ENCODE results near the gene ELMO1. TPM values are rescaled to one million over a fixed set of nuclear protein-coding genes. Genes with fewer than 3 reads are reported as not detected.

Gene ELMO1
- total RNA-seq, 4 donors from 2014 or later = 24.6 to 120 (median 71.9) TPM

DNA sequence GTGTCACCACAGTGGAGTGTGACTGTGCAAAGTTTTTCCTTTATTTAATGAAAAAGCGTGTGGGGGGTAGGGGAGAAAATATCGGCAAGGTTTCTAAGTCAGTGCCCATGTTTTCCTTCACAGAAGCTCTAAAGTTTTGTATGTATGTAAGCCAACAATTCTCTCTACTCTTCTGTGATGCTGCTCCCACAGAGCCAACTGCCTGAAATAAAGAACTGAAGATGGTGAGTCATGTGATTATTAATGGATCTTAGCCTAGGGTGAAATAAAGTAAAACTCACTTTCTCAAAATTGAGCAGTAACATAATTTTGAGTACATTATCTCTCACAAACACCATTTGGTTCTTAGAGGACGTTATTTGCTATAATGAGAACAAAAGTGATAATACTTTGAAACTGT is 143.7 kb downstream of the ELMO1 start:
- intact Hi-C loops (cut with DNase I; ENCODE audit: low total_unique reads) = no loop called here
- DNase-seq = no peak
- Histone ChIP-seq H3K36me3 (no peaks in the 10 kb centered on the region), H3K4me1 (peaks cover 0 to 18% (median 4%) of the 10 kb centered on the region in 4 donors), H3K27ac (no peak overlapping the region), H3K27me3 (no peaks in the 10 kb centered on the region), H3K9me3 (no peaks in the 10 kb centered on the region), H3K4me3 (no peak overlapping the region)
- no peak for TF ChIP-seq POLR2AphosphoS5 (IDR thresholded peaks at IDR 0.05)
- no peak for TF ChIP-seq EP300 (IDR thresholded peaks at IDR 0.05; ENCODE audit: low read depth)
- TF ChIP-seq CTCF (IDR thresholded peaks at IDR 0.05) = no peak
- TF ChIP-seq POLR2A (IDR thresholded peaks at IDR 0.05) = no peak
- in situ Hi-C loops (cut with MboI; ENCODE audit: low pct_ligation_motif_present in 1 of 4, low pct_unique_long_range_greater_than_20kb in 1 of 4, low sequenced_read_pairs in 3 of 4) = no loop called here
- 84 to 85% methylated on average over 3 of the region's 3 CpGs for WGBS, 2 donors (ENCODE audit: low coverage in 1 of 2)

- Histone ChIP-seq H3K4me1 (peaks cover 0 to 4% (median 0%) of the 10 kb centered on the region in 4 donors), H3K27me3 (no peaks in the 10 kb centered on the region), H3K9me3 (no peaks in the 10 kb centered on the region), H3K27ac (peak overlapping the region in 1 of 4 donors; percentile 3), H3K4me3 (no peak overlapping the region), H3K36me3 (no peaks in the 10 kb centered on the region)
- intact Hi-C loops (cut with DNase I; ENCODE audit: low total_unique reads) (no loop called here), in situ Hi-C loops (cut with MboI; ENCODE audit: low pct_ligation_motif_present in 1 of 4, low pct_unique_long_range_greater_than_20kb in 1 of 4, low sequenced_read_pairs in 3 of 4) (no loop called here)
- no peak for TF ChIP-seq POLR2A (IDR thresholded peaks at IDR 0.05)
- TF ChIP-seq CTCF (IDR thresholded peaks at IDR 0.05) = no peak
- no peak for TF ChIP-seq EP300 (IDR thresholded peaks at IDR 0.05; ENCODE audit: low read depth)
- no peak for TF ChIP-seq POLR2AphosphoS5 (IDR thresholded peaks at IDR 0.05)
- no peak for DNase-seq
Observed at GRCh38 chr7:37297546-37297945, 151.1 kb downstream of the ELMO1 start.

DNA sequence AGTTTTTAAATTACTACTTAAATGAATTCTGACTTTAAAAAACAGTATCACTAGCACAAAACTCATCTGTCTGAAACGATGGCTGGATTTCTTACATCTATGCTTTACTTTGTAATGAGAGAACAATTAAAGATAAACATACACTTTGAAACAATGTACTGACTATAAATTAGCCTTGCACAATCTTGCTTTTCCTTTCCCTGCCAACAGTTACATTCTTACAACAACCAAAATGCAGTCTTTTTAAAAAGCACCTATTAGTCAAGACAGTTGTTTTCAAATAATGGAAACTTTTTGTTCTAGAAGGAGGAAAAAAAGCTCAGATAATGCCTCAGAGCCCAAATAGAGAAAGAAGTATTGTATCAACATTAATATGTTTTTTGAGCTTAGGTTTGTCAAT is 153.3 kb downstream of the ELMO1 start:
- in situ Hi-C loops (cut with MboI; ENCODE audit: low pct_ligation_motif_present in 1 of 4, low pct_unique_long_range_greater_than_20kb in 1 of 4, low sequenced_read_pairs in 3 of 4) = no loop called here
- intact Hi-C loops (cut with DNase I; ENCODE audit: low total_unique reads) = no loop called here

GRCh38 chr7:37290731-37291130 is 157.9 kb downstream of the ELMO1 start:
- no peak overlapping the region for H3K27ac ChIP-seq
- no peaks in the 10 kb centered on the region for H3K36me3 ChIP-seq
- no peaks in the 10 kb centered on the region for H3K9me3 ChIP-seq
- no peak for DNase-seq
- in situ Hi-C loops (cut with MboI; ENCODE audit: low pct_ligation_motif_present in 1 of 4, low pct_unique_long_range_greater_than_20kb in 1 of 4, low sequenced_read_pairs in 3 of 4) = no loop called here
- H3K4me3 ChIP-seq = no peak overlapping the region
- no peaks in the 10 kb centered on the region for H3K27me3 ChIP-seq
- no peak for TF ChIP-seq CTCF (IDR thresholded peaks at IDR 0.05)
- TF ChIP-seq EP300 (IDR thresholded peaks at IDR 0.05; ENCODE audit: low read depth) = no peak
- TF ChIP-seq POLR2A (IDR thresholded peaks at IDR 0.05) = no peak
- no peak for TF ChIP-seq POLR2AphosphoS5 (IDR thresholded peaks at IDR 0.05)
- intact Hi-C loops (cut with DNase I; ENCODE audit: low total_unique reads) = no loop called here
- peaks cover 0 to 22% (median 6%) of the 10 kb centered on the region in 4 donors for H3K4me1 ChIP-seq

More for the DNA sequence above, 153.3 kb downstream of the ELMO1 start:
- H3K4me3 ChIP-seq = no peak overlapping the region
- H3K36me3 ChIP-seq = no peaks in the 10 kb centered on the region
- DNase-seq = no peak
- H3K27me3 ChIP-seq = no peaks in the 10 kb centered on the region
- peaks cover 0 to 4% (median 0%) of the 10 kb centered on the region in 4 donors for H3K4me1 ChIP-seq
- 23 to 24% methylated on average over 1 of the region's 1 CpG for WGBS, 2 donors (ENCODE audit: low coverage in 1 of 2)
- no peaks in the 10 kb centered on the region for H3K9me3 ChIP-seq
- no peak for TF ChIP-seq EP300 (IDR thresholded peaks at IDR 0.05; ENCODE audit: low read depth)
- no peak overlapping the region for H3K27ac ChIP-seq

DNA sequence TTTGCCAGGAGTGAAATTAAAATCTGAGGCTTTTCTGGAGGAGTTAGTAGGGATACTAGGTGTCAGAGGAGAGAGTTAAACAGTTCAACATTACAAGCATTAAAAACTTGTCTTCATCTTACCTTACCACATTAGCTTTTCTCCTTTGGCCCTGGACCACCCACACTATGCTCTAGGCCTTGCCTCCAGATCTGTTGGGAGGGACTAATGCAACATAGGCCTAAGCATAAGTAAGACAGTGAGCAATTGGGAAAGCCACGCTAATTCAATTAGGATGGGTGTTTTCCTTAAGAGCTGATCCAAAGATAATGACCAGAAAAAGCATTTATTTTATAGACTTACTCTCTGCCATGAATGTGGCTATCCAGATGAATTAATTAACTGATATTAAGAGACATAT is 158.9 kb downstream of the ELMO1 start:
- H3K36me3 ChIP-seq = no peaks in the 10 kb centered on the region
- in situ Hi-C loops (cut with MboI; ENCODE audit: low pct_ligation_motif_present in 1 of 4, low pct_unique_long_range_greater_than_20kb in 1 of 4, low sequenced_read_pairs in 3 of 4) = no loop called here
- H3K4me1 ChIP-seq = peaks cover 0 to 22% (median 6%) of the 10 kb centered on the region in 4 donors
- H3K9me3 ChIP-seq = no peaks in the 10 kb centered on the region
- H3K4me3 ChIP-seq = no peak overlapping the region
- H3K27ac ChIP-seq = no peak overlapping the region
- no peak for TF ChIP-seq POLR2A (IDR thresholded peaks at IDR 0.05)
- no peak for TF ChIP-seq POLR2AphosphoS5 (IDR thresholded peaks at IDR 0.05)
- no peak for TF ChIP-seq EP300 (IDR thresholded peaks at IDR 0.05; ENCODE audit: low read depth)
- no peak for TF ChIP-seq CTCF (IDR thresholded peaks at IDR 0.05)
- 80% methylated on average over 1 of the region's 1 CpG for WGBS, 2 donors (ENCODE audit: low coverage in 1 of 2)
- intact Hi-C loops (cut with DNase I; ENCODE audit: low total_unique reads) = no loop called here
- DNase-seq = no peak
- no peaks in the 10 kb centered on the region for H3K27me3 ChIP-seq

Data from transverse colon (tissue), 4 donors.